ENCODE data around the gene GRK5. TPM values are rescaled to one million over a fixed set of nuclear protein-coding genes. Genes with fewer than 3 reads are reported as not detected.

GRK5 gene
- total RNA-seq, 4 donors from 2014 or later = 5.4 to 13.0 (median 10.6) TPM

DNA sequence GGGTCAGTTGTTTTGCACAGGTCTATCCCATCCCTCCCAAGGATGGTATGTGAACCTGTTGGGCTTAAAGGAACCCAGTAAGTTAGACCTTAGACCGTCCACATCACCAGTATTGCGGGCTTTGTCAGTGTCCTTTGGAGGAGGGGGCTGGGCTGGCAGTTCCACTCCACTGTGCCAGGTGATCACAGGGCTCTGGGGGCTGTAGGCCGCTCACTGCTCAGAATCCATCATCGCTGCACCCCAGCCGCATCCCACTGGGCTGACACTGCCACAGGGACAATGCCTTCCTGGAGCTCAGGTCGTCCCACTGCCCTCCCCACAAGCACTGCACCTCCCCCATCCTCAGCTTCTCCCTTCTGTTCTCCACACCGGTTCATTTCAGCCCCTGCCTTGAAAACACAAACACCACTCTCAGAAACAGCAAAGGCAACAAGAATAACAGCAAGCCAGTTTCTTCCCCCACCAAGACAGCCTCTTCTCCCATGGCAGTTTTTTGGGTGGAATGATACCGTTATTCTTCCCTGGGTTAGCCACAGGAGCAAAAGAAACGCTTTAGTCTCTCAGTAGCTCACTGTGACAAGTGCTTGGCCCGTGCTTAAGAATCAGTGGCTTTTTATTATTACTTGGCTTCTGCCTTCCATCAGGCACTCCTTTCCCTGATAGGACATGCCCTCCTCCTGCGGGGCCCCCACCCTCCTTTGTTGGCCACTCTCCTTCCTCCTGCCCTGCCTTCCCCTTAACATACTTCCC lies 111.2 kb downstream of the GRK5 start:
- DNase-seq (ENCODE audit: low spot score in 2 of 2) = no peak
- intact Hi-C loops (cut with DNase I; ENCODE audit: low total_unique reads) = no loop called here
- WGBS, 2 donors = 73 to 76% methylated on average over 11 of the region's 11 CpGs
- TF ChIP-seq, protein P1, sequence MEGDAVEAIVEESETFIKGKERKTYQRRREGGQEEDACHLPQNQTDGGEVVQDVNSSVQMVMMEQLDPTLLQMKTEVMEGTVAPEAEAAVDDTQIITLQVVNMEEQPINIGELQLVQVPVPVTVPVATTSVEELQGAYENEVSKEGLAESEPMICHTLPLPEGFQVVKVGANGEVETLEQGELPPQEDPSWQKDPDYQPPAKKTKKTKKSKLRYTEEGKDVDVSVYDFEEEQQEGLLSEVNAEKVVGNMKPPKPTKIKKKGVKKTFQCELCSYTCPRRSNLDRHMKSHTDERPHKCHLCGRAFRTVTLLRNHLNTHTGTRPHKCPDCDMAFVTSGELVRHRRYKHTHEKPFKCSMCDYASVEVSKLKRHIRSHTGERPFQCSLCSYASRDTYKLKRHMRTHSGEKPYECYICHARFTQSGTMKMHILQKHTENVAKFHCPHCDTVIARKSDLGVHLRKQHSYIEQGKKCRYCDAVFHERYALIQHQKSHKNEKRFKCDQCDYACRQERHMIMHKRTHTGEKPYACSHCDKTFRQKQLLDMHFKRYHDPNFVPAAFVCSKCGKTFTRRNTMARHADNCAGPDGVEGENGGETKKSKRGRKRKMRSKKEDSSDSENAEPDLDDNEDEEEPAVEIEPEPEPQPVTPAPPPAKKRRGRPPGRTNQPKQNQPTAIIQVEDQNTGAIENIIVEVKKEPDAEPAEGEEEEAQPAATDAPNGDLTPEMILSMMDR (IDR thresholded peaks at IDR 0.05) = no peak
- TF ChIP-seq POLR2A (IDR thresholded peaks at IDR 0.05) = no peak
- H3K4me3 ChIP-seq (ENCODE audit: low read depth, poor library complexity, severe bottlenecking) = no peak overlapping the region

DNA sequence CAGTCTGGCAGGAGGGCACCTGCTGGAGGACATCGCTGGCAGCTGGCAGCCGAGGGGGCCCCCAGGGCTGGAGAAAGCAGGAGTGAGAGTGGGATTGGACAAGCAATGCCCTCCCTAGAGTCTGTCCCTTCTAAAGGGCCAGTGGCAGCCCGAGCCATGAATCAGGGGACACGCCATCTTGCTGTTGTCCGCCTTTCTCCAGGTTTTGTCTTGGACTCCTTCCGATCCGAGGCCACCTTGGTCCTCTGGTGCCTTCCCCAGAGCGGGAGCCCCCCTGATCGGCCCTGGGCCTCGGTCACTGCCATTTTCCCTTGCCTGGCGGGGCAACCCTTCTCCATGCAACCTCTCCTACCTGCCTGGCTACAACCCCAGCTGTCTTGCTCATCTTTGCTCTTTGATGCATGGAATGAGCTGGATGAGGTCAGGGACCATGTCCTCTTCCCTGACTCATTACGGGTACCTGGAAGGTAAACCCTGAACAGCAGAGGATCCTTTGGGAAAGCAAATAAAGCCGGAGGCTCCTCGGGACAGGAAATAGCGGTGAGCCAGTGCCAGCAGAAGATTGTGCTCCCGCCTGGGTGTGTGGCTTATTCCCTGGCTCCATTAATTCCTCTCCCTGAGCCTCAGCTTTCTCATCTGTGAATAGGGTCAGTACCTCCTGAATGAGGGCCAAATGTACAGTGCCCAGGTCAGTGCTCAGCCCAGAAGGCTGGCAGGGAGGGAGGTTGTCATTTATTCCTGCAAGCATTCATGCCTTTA lies 112.0 kb downstream of the GRK5 start:
- no peak overlapping the region for H3K4me3 ChIP-seq (ENCODE audit: low read depth, poor library complexity, severe bottlenecking)
- 84 to 89% methylated on average over 16 of the region's 16 CpGs for WGBS, 2 donors
- no peak for DNase-seq (ENCODE audit: low spot score in 2 of 2)
- intact Hi-C loops (cut with DNase I; ENCODE audit: low total_unique reads) = no loop called here
- TF ChIP-seq, protein P1 (IDR thresholded peaks at IDR 0.05) = no peak
- TF ChIP-seq POLR2A (IDR thresholded peaks at IDR 0.05) = no peak

DNA sequence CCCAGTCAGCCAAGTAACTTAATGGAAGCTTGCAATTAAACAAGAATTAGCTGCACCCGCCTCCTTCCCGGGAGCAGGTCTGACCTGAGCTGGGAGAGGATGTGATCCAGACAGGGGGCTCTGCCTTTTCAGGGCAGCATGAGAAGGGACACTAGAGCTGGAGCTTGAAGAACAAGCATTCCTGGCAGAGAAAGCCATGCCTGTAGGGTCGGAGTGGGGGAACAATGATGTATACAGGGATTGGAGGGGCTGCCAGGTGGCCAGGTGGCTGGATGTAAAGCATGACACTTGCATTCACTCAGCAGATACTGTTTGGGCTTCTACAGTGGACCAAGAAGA lies 112.5 kb downstream of the GRK5 start:
- WGBS, 2 donors = 82 to 92% methylated on average over 3 of the region's 3 CpGs
- intact Hi-C loops (cut with DNase I; ENCODE audit: low total_unique reads) = no loop called here

DNA sequence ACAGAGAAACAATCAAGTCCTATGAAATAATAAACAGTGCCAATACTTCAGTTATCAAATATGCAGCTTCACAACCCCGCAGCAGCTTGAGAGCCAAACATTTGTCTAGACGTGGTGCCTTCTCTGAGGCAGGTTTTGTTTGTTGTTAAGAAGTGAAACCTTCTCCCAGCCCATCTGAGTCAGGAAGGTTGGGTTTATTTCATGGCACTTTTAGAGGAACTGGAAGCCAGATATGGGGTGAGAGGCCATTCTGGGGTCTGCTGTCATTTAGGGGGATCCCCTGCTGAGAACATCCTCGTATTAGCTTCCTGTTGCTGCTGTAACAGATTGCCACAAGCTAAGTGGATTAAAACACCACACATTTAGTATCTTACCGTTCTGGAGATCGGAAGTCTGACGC lies 113.6 kb downstream of the GRK5 start:
- intact Hi-C loops (cut with DNase I; ENCODE audit: low total_unique reads) = no loop called here
- TF ChIP-seq POLR2A (IDR thresholded peaks at IDR 0.05) = no peak
- TF ChIP-seq, protein P1 (IDR thresholded peaks at IDR 0.05) = no peak
- no peak for DNase-seq (ENCODE audit: low spot score in 2 of 2)
- WGBS, 2 donors = 73 to 85% methylated on average over 6 of the region's 6 CpGs
- H3K4me3 ChIP-seq (ENCODE audit: low read depth, poor library complexity, severe bottlenecking) = no peak overlapping the region

More for the DNA sequence above, 112.5 kb downstream of the GRK5 start:
- no peak overlapping the region for H3K4me3 ChIP-seq (ENCODE audit: low read depth, poor library complexity, severe bottlenecking)
- DNase-seq (ENCODE audit: low spot score in 2 of 2) = no peak
- TF ChIP-seq, protein P1 (IDR thresholded peaks at IDR 0.05) = no peak
- no peak for TF ChIP-seq POLR2A (IDR thresholded peaks at IDR 0.05)

DNA sequence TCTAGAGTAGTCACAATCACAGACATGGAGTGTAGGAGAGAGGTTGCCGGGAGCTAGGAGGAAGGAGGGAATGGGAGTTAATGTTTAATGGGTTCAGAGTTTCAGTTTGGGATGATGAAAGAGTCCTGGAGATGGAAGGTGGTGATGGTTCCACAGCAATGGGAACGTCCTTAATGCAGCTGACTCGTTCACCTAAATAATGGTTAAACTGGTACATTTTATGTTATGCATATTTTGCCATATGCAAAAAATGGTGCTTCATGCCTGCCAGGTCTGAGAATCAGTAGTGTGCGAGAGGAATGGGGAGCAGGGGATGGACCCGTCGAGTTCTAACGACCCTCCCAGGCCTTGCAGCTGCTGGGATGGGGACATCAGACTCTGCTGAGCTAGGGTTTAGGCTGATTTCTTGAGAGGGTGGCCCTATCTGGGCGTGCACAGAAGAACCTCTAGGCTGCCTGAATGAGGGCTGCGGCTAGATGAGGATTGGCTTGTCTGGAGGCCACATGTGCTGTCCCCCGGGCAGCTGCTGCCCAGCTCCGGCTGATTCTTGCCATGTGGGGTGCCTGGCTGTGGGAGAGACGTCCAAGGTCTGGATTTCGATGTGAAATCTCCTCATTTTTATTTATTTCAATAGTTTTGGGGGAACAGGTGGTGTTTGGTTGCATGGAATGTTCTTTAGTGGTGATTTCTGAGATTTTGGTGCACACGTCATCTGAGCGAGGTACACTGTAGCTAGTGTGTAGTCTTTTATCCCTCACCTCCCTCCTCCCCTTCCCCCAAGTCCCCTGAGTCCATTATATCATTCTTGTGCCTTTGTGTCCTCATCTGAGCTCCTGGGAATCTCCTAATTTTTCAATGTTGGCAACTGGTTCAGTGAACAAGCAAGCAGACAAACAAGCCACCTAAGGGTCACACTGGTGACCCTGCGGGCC lies 116.0 kb downstream of the GRK5 start:
- WGBS, 2 donors = 72 to 82% methylated on average over 13 to 16 of the region's 16 CpGs
- no peak for TF ChIP-seq POLR2A (IDR thresholded peaks at IDR 0.05)
- TF ChIP-seq, protein P1 (IDR thresholded peaks at IDR 0.05) = no peak

More for the DNA sequence above, 116.0 kb downstream of the GRK5 start:
- intact Hi-C loops (cut with DNase I; ENCODE audit: low total_unique reads) = no loop called here
- DNase-seq (ENCODE audit: low spot score in 2 of 2) = no peak
- H3K4me3 ChIP-seq (ENCODE audit: low read depth, poor library complexity, severe bottlenecking) = no peak overlapping the region

All from lower leg skin (tissue), 4 donors.